ENCODE measurements around the gene BTN3A1. TPM values are rescaled to one million over a fixed set of nuclear protein-coding genes. Genes with fewer than 3 reads are reported as not detected.
A peak's percentile ranks its signal among the peaks of the same experiment; 100 is the strongest.

Gene BTN3A1
- total RNA-seq, 1 experiment from 2014 or later = 9.0 TPM

- H3K4me2 ChIP-seq (ENCODE audit: low read length) = peak overlapping the region; percentile 78
- H3K79me2 ChIP-seq (ENCODE audit: insufficient read depth, low read length) = no peaks in the 10 kb centered on the region
- CTCF ChIA-PET = interaction anchor here (1.4 kb wide), 1 partner anchor 37 kb away, joined by 3 read pairs; no protein-coding TSS in a partner anchor
- no peaks in the 10 kb centered on the region for H3K9me3 ChIP-seq (ENCODE audit: control insufficient read depth in 1 of 2, insufficient read depth in 1 of 2, low read depth in 1 of 2, low read length in 2 of 2)
- ATAC-seq = peak; percentile 62
- DNase-seq (ENCODE audit: low read depth, low spot score) = no peak
- peaks cover 8 to 17% of the 10 kb centered on the region in 2 experiments for H3K4me1 ChIP-seq (ENCODE audit: control insufficient read depth in 1 of 2, insufficient read depth in 2 of 2, low read length in 2 of 2)
- peak overlapping the region; percentile 63 to 66 for H3K4me3 ChIP-seq (replicated peaks in 1 of 2; ENCODE audit: low read depth in 1 of 2, low read length in 2 of 2)
- no TSS peak for BruUV-seq (replicated peaks)
- TF ChIP-seq ZFX (IDR thresholded peaks at IDR 0.05) = no peak
- TF ChIP-seq ZBTB33 (IDR thresholded peaks at IDR 0.05; ENCODE audit: extremely low read depth, insufficient replicate concordance, low read length) = no peak
- TF ChIP-seq JUND (IDR thresholded peaks at IDR 0.05) = no peak
- no peak for TF ChIP-seq EZH2 (IDR thresholded peaks at IDR 0.05)
- POLR2A ChIA-PET = interaction anchor here (1.1 to 1.3 kb wide), 2 partner anchors 10 to 27 kb away, joined by 4 to 6 read pairs; no protein-coding TSS in a partner anchor
- RAD21 ChIA-PET (ENCODE audit: low non-redundant PET in 1 of 2, low total read pairs in 2 of 2, uncharacterized antibody in 2 of 2, unreplicated experiment in 2 of 2) = no interaction called here
- no peaks in the 10 kb centered on the region for H3K9me2 ChIP-seq (ENCODE audit: insufficient read depth)
- no peaks in the 10 kb centered on the region for H4K20me1 ChIP-seq (ENCODE audit: insufficient read depth)
- H3K9ac ChIP-seq (ENCODE audit: low read length) = peak overlapping the region; percentile 66
- peak overlapping the region; percentile 65 for H2AFZ ChIP-seq (ENCODE audit: low read depth, low read length, poor library complexity, severe bottlenecking)
- H3K27ac ChIP-seq (ENCODE audit: low read depth, low read length) = peak overlapping the region; percentile 59
- intact Hi-C loops (cut with micrococcal nuclease) = no loop called here
- H3K36me3 ChIP-seq (ENCODE audit: control insufficient read depth in 1 of 2, insufficient read depth in 2 of 2, low read length in 2 of 2) = no peaks in the 10 kb centered on the region
- no peaks in the 10 kb centered on the region for H3K27me3 ChIP-seq (ENCODE audit: insufficient read depth, low read length)
These were observed 18.3 kb upstream of the BTN3A1 start for GRCh38 chr6:26383624-26384417.

GRCh38 chr6:26385734-26386125, 16.3 kb upstream of the BTN3A1 start:
- Histone ChIP-seq H3K9me2 (ENCODE audit: insufficient read depth) (no peaks in the 10 kb centered on the region), H3K36me3 (ENCODE audit: control insufficient read depth in 1 of 2, insufficient read depth in 2 of 2, low read length in 2 of 2) (peaks cover 0 to 4% of the 10 kb centered on the region in 2 experiments; a peak in 1 of 4 replicates), H3K9ac (ENCODE audit: low read length) (no peak overlapping the region), H3K4me1 (ENCODE audit: control insufficient read depth in 1 of 2, insufficient read depth in 2 of 2, low read length in 2 of 2) (peaks cover 8 to 17% of the 10 kb centered on the region in 2 experiments), H3K27me3 (ENCODE audit: insufficient read depth, low read length) (no peaks in the 10 kb centered on the region), H3K9me3 (ENCODE audit: control insufficient read depth in 1 of 2, insufficient read depth in 1 of 2, low read depth in 1 of 2, low read length in 2 of 2) (no peaks in the 10 kb centered on the region), H3K79me2 (ENCODE audit: insufficient read depth, low read length) (no peaks in the 10 kb centered on the region), H3K27ac (ENCODE audit: low read depth, low read length) (no peak overlapping the region), H3K4me2 (ENCODE audit: low read length) (no peak overlapping the region), H2AFZ (ENCODE audit: low read depth, low read length, poor library complexity, severe bottlenecking) (no peak overlapping the region), H3K4me3 (replicated peaks in 1 of 2; ENCODE audit: low read depth in 1 of 2, low read length in 2 of 2) (no peak overlapping the region), H4K20me1 (ENCODE audit: insufficient read depth) (no peaks in the 10 kb centered on the region)
- RAD21 ChIA-PET (ENCODE audit: low non-redundant PET in 1 of 2, low total read pairs in 2 of 2, uncharacterized antibody in 2 of 2, unreplicated experiment in 2 of 2) = interaction anchor here in 1 of 2 experiments (0.7 kb wide), 1 partner anchor 30 kb away, joined by 4 read pairs; no protein-coding TSS in a partner anchor
- CTCF ChIA-PET = no interaction called here
- no peak for ATAC-seq
- BruUV-seq (replicated peaks) = no TSS peak
- intact Hi-C loops (cut with micrococcal nuclease) = no loop called here
- POLR2A ChIA-PET = no interaction called here
- DNase-seq (ENCODE audit: low read depth, low spot score) = no peak
- TF ChIP-seq TCF7L2 (IDR thresholded peaks at IDR 0.05; ENCODE audit: borderline replicate concordance, extremely low read depth, insufficient read depth, insufficient read length) = no peak
- no peak for TF ChIP-seq ZNF274 (IDR thresholded peaks at IDR 0.05; ENCODE audit: low read depth, low read length)
- no peak for TF ChIP-seq SRF (IDR thresholded peaks at IDR 0.05; ENCODE audit: low read depth)
- TF ChIP-seq POLR2AphosphoS5 (IDR thresholded peaks at IDR 0.05; ENCODE audit: low read depth, low read length) = no peak
- TF ChIP-seq SIN3A (IDR thresholded peaks at IDR 0.05; ENCODE audit: low read depth) = no peak
- TF ChIP-seq JUND (IDR thresholded peaks at IDR 0.05) = no peak
- TF ChIP-seq POLR2A (IDR thresholded peaks at IDR 0.05; ENCODE audit: borderline replicate concordance, extremely low read depth, insufficient read depth, insufficient read length) = no peak
- no peak for TF ChIP-seq EGR1 (IDR thresholded peaks at IDR 0.05; ENCODE audit: low read depth)
- no peak for TF ChIP-seq ZBTB33 (IDR thresholded peaks at IDR 0.05; ENCODE audit: extremely low read depth, insufficient replicate concordance, low read length)
- no peak for TF ChIP-seq EZH2phosphoT487 (IDR thresholded peaks at IDR 0.05; ENCODE audit: borderline replicate concordance)
- no peak for TF ChIP-seq ZFX (IDR thresholded peaks at IDR 0.05)
- TF ChIP-seq FOSL1 (IDR thresholded peaks at IDR 0.05; ENCODE audit: low read depth) = no peak
- no peak for TF ChIP-seq CEBPB (IDR thresholded peaks at IDR 0.05; ENCODE audit: low read depth)
